Measurements from ENCODE around the gene NOTCH1. TPM values are rescaled to one million over a fixed set of nuclear protein-coding genes. Genes with fewer than 3 reads are reported as not detected.

Gene NOTCH1
- total and polyA plus RNA-seq, 2 of the 8 experiments (the other 6 are each of a cell fraction or from before 2014, with no cell fraction given), result 6.9 to 55.6 TPM

- peak overlapping the region; percentile 72 for H4K91ac ChIP-seq (replicated peaks; ENCODE audit: insufficient read length, low read length)
- peak overlapping the region; percentile 98 for H2BK20ac ChIP-seq (ENCODE audit: low read length)
- H3K23me2 ChIP-seq (ENCODE audit: low read depth, low read length), result peaks cover 5% of the 10 kb centered on the region
- H3K4me3 ChIP-seq (ENCODE audit: extremely low read depth in 1 of 4, insufficient read depth in 2 of 4, low read depth in 3 of 4, low read length in 4 of 4), result no peak overlapping the region
- CTCF ChIA-PET (ENCODE audit: partially characterized antibody), result interaction anchor here (0.9 to 3.4 kb wide), 7 partner anchors 17 to 101 kb away, joined by 3 to 15 read pairs (median 6); no protein-coding TSS in a partner anchor
- H4K8ac ChIP-seq (ENCODE audit: extremely low read depth, insufficient read depth, low read length), result peak overlapping the region; percentile 29; the same call in 1 of the 2 replicates
- H3K36me3 ChIP-seq (ENCODE audit: control insufficient read depth in 2 of 4, insufficient read depth in 4 of 4, low read length in 3 of 4), result no peaks in the 10 kb centered on the region; a peak in 1 of 8 replicates
- H4K20me1 ChIP-seq (replicated peaks in 1 of 2; ENCODE audit: control insufficient read depth in 1 of 2, insufficient read depth in 2 of 2, low read length in 2 of 2), result peaks cover 0 to 6% of the 10 kb centered on the region in 2 experiments
- H2BK12ac ChIP-seq (ENCODE audit: low read depth, low read length), result peak overlapping the region; percentile 51
- peak overlapping the region; percentile 96; the same call in 1 of the 2 replicates for H2BK5ac ChIP-seq (ENCODE audit: low read depth, low read length)
- H3K4me2 ChIP-seq (ENCODE audit: insufficient read depth in 1 of 2, low read depth in 2 of 2, low read length in 2 of 2), result no peak overlapping the region; a peak in 1 of 4 replicates
- DNase-seq (ENCODE audit: low read depth in 1 of 2, low spot score in 2 of 2) (no peak), FAIRE-seq (no peak)
- no peak overlapping the region for H3K9ac ChIP-seq (replicated peaks in 1 of 4; ENCODE audit: extremely low read depth in 1 of 4, low read depth in 3 of 4, low read length in 3 of 4)
- WGBS, 2 experiments (ENCODE audit: extremely low coverage in 1 of 2, insufficient coverage in 1 of 2, insufficient read length in 1 of 2, insufficient replicate concordance in 2 of 2, low coverage in 1 of 2, low lambda C conversion rate in 2 of 2, missing lambda C conversion rate in 1 of 2), result 76% methylated on average over 15 of the region's 19 CpGs; no CpG with 5 or more reads in 1 of the 2 experiments
- POLR2A ChIA-PET (ENCODE audit: partially characterized antibody), result interaction anchor here (1.0 to 3.1 kb wide), 4 partner anchors 17 to 33 kb away, joined by 3 to 30 read pairs (median 5); no protein-coding TSS in a partner anchor
- no peak overlapping the region for H2BK120ac ChIP-seq (replicated peaks; ENCODE audit: low read depth, low read length)
- H3K4me1 ChIP-seq (replicated peaks in 1 of 4; ENCODE audit: control insufficient read depth in 3 of 4, insufficient read depth in 4 of 4, low read length in 3 of 4), result peaks cover 5 to 61% (median 46%) of the 10 kb centered on the region in 4 experiments
- H3K4ac ChIP-seq (replicated peaks; ENCODE audit: insufficient read length, low read depth, low read length), result no peak overlapping the region
- H3K27me3 ChIP-seq (replicated peaks in 1 of 4; ENCODE audit: control insufficient read depth in 3 of 4, extremely low read depth in 1 of 4, insufficient read depth in 3 of 4, low read length in 3 of 4), result no peaks in the 10 kb centered on the region; a peak in 1 of 7 replicates
- 0 out of 2 replicates have a peak overlapping the region, but pooled peaks have one; percentile 48 for H2AK5ac ChIP-seq (ENCODE audit: low read depth, low read length)
- H3K23ac ChIP-seq (ENCODE audit: insufficient read length), result no peak overlapping the region
- H2AFZ ChIP-seq (ENCODE audit: low read length), result no peak overlapping the region
- 0 out of 2 replicates have a peak overlapping the region, but pooled peaks have one; percentile 61 for H2BK15ac ChIP-seq (ENCODE audit: low read length)
- H4K5ac ChIP-seq (ENCODE audit: insufficient read length, low read depth, low read length), result no peak overlapping the region
- H3K79me1 ChIP-seq (ENCODE audit: low read depth, low read length), result peaks cover 4% of the 10 kb centered on the region; the same call in 1 of the 2 replicates
- no peak overlapping the region for H3K56ac ChIP-seq (replicated peaks; ENCODE audit: insufficient read length, low read depth, low read length)
- TF ChIP-seq JUND (IDR thresholded peaks at IDR 0.05; ENCODE audit: low read length) (no peak), HDAC2 (IDR thresholded peaks at IDR 0.05; ENCODE audit: borderline replicate concordance in 1 of 2, low read depth in 2 of 2, low read length in 2 of 2) (no peak), EP300 (IDR thresholded peaks at IDR 0.05; ENCODE audit: borderline replicate concordance in 1 of 2, low read depth in 2 of 2, low read length in 2 of 2) (no peak)
- H3K14ac ChIP-seq (ENCODE audit: insufficient read length), result no peak overlapping the region
- no peak overlapping the region for H3K27ac ChIP-seq (ENCODE audit: low read depth, low read length)
- 0 out of 4 replicates have a peak, but pooled peaks cover 0 to 2% of the 10 kb centered on the region in 2 experiments for H3K79me2 ChIP-seq (ENCODE audit: control insufficient read depth in 1 of 2, insufficient read depth in 2 of 2, low read length in 2 of 2)
- H3K9me3 ChIP-seq (ENCODE audit: insufficient read depth in 2 of 2, low read depth in 1 of 2, low read length in 1 of 2), result no peaks in the 10 kb centered on the region
- H3K18ac ChIP-seq (ENCODE audit: extremely low read depth, low read length), result peak overlapping the region; percentile 83
Measured at GRCh38 chr9:136570916-136571315, 25.1 kb upstream of the NOTCH1 start.
